BLaER1 treated with 17β-estradiol and CSF1 and Interleukin-3, amounts not matched to agents 10 nM and 100 nM (cell line): ENCODE results near the gene PPP2R5A.
A peak's percentile ranks its signal among the peaks of the same experiment; 100 is the strongest.
"Not testable (repeated sequence)": the region's sequence is repeated elsewhere in the genome, so short reads cannot be mapped to it uniquely, and the experiment has no call there.

ENCODE experiments used
- H3K27ac ChIP-seq, 11 experiments: shearing (Covaris generic); formaldehyde crosslinking; 2 replicates each; pipeline ENCODE4 v1.8.1; 2022
- H3K27me3 ChIP-seq, 11 experiments: shearing (Covaris generic); formaldehyde crosslinking; 2 replicates each; pipeline ENCODE4 v1.8.1; 2022
- H3K36me3 ChIP-seq, 11 experiments: shearing (Covaris generic); formaldehyde crosslinking; 2 replicates each; pipeline ENCODE4 v1.8.1; 2022
- H3K4me1 ChIP-seq, 10 experiments: shearing (Covaris generic); formaldehyde crosslinking; 2 replicates each; pipeline ENCODE4 v1.8.1; 2022
- H3K4me2 ChIP-seq, 11 experiments: shearing (Covaris generic); formaldehyde crosslinking; 2 replicates each; pipeline ENCODE4 v1.8.1; 2022
- H3K4me3 ChIP-seq, 10 experiments: shearing (Covaris generic); formaldehyde crosslinking; 2 replicates each; pipeline ENCODE4 v1.8.1; 2022
- H3K9ac ChIP-seq, 11 experiments: shearing (Covaris generic); formaldehyde crosslinking; 2 replicates each; pipeline ENCODE4 v1.8.1; 2022
- H3K9me3 ChIP-seq, 11 experiments: shearing (Covaris generic); formaldehyde crosslinking; replicated peaks in 1 of 11; 2 replicates each; pipeline ENCODE4 v1.8.1; 2022
- H4K20me1 ChIP-seq, 11 experiments: shearing (Covaris generic); formaldehyde crosslinking; 2 replicates each; pipeline ENCODE4 v1.8.1; 2022
- Cebpa-rat ChIP-seq, 11 experiments: shearing (Covaris generic); IDR thresholded peaks; 2 replicates each; pipeline ENCODE4 v1.8.1; 2022

The PPP2R5A gene

DNA sequence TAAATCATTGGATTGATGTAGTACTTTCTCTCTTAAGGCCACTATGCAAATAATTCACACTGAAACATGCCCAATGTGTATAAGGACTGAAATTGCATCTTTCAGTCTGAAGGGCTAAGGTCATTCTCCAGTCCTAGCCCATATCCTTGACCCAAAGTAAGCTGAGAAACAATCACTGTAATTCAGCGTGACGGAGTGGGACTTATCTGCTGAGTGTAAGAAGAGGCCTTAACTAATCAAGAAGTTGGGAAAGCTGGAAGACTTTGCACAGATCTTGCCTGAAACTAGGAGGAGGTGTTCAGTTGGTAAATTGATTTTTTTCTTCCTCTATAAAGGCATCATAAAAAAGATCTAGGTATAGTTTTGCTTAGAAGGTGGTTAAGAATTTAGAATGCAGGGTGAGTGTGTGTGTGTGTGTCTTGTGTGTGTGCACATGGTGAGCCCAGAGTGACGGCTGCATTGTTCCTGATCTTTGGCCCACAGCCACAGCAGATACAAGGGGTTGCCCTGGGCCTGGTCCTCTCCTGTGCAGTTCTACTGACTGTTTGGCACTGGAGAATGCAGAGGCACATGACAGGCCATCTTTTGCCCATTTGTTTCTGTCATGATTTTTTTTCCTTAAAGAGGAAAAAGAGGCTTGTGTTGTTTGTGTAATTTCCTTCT, 13.3 kb upstream of the PPP2R5A start:
- no peaks in the 10 kb centered on the region for H3K9me3 ChIP-seq
- H3K4me3 ChIP-seq: no peak overlapping the region
- H3K4me1 ChIP-seq: peaks cover 0 to 9% (median 7%) of the 10 kb centered on the region in 10 experiments; a peak in 14 of 20 replicates
- no peak overlapping the region for H3K9ac ChIP-seq
- H3K36me3 ChIP-seq: no peaks in the 10 kb centered on the region
- no peak overlapping the region for H3K4me2 ChIP-seq
- H4K20me1 ChIP-seq: no peaks in the 10 kb centered on the region
- H3K27me3 ChIP-seq: no peaks in the 10 kb centered on the region
- H3K27ac ChIP-seq: no peak overlapping the region
- TF ChIP-seq Cebpa-rat (IDR thresholded peaks at IDR 0.05): no peak

DNA sequence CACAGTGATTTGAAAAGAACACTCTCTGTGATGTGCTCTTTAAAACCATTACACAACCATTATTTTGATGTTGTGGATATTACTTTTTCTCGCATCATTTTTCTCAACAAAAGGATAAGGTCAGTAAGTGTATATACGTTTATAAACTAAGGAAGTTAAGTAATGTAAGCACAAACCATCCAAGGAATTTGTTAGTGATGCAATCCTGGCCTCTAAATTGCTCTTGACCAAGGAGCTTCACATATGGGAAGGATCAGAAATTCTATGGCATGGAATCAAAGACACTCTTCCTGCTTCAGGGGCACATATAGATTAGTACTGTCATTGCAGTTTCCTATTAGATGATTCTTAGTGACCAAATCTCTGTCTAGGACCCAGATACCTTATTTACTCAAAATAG, 3.6 kb upstream of the PPP2R5A start:
- 0 out of 22 replicates have a peak, but pooled peaks cover 0 to 5% (median 0%) of the 10 kb centered on the region in 11 experiments for H3K9me3 ChIP-seq
- no peak overlapping the region for H3K4me2 ChIP-seq
- no peaks in the 10 kb centered on the region for H3K27me3 ChIP-seq
- H3K27ac ChIP-seq: no peak overlapping the region
- no peaks in the 10 kb centered on the region for H3K36me3 ChIP-seq
- H3K4me3 ChIP-seq: no peak overlapping the region
- TF ChIP-seq Cebpa-rat (IDR thresholded peaks at IDR 0.05): no peak
- no peak overlapping the region for H3K9ac ChIP-seq
- peaks cover 0 to 11% (median 8%) of the 10 kb centered on the region in 10 experiments; a peak in 17 of 20 replicates for H3K4me1 ChIP-seq
- peaks cover 0 to 7% (median 0%) of the 10 kb centered on the region in 11 experiments; a peak in 4 of 22 replicates for H4K20me1 ChIP-seq

DNA sequence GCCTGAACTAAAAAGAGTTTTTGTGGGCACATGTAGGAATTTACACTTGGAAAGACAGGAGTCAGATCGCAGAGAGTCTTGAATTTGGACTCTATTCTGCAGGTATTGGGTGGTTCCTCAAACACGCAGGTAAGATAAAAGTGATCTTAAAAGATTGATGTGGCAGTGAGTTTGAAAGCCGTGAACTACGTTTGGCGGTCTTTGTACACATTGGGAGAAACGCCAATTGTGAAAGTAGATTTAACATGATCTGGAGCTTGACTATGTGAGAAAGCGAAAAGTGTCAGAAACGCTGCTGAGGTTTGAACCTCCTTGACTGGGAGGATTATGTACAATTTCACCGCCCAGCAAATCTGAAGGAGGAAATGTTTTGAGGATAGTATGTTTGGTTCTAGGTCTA, 1.5 kb upstream of the PPP2R5A start:
- H3K27ac ChIP-seq: no peak overlapping the region
- no peak overlapping the region for H3K9ac ChIP-seq
- H3K9me3 ChIP-seq: 0 out of 22 replicates have a peak, but pooled peaks cover 0 to 5% (median 0%) of the 10 kb centered on the region in 11 experiments
- peaks cover 9 to 27% (median 20%) of the 10 kb centered on the region in 11 experiments; a peak in 19 of 22 replicates for H4K20me1 ChIP-seq
- H3K4me3 ChIP-seq: peak overlapping the region in 4 of 10 experiments; percentile 83 to 87 (median 84); a peak in 6 of 20 replicates
- peak overlapping the region; percentile 82 to 97 (median 94); a peak in 21 of 22 replicates for H3K4me2 ChIP-seq
- no peak for TF ChIP-seq Cebpa-rat (IDR thresholded peaks at IDR 0.05)
- H3K36me3 ChIP-seq: peaks cover 0 to 4% (median 0%) of the 10 kb centered on the region in 11 experiments; a peak in 3 of 22 replicates
- no peaks in the 10 kb centered on the region for H3K27me3 ChIP-seq
- H3K4me1 ChIP-seq: peaks cover 11 to 24% (median 20%) of the 10 kb centered on the region in 10 experiments

DNA sequence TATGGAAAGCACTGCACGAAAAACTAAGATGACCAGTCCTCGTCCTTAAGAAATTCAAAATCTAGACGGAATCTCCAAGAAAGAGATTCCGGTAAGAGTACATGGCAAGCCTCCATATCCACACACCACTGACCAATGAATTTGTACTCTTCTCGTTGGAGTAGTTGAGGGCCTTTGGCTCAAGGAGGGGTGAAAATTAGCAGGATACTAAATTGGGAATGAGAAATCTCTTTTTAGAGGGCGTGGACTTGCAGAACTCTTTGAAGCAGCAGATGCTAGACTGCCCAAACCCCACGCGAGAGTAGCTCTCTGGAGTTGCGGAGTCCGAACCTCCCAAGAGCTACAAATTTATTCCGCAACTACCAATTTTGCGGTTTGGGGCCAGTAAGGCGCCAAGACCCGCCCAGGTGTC, 872 bp upstream of the PPP2R5A start:
- Histone ChIP-seq H3K27ac (peak overlapping the region; percentile 57 to 81 (median 76); a peak in 21 of 22 replicates), H4K20me1 (peaks cover 15 to 33% (median 26%) of the 10 kb centered on the region in 11 experiments; a peak in 19 of 22 replicates), H3K4me3 (peak overlapping the region; percentile 69 to 96 (median 84)), H3K4me2 (peak overlapping the region; percentile 82 to 97 (median 94)), H3K9me3 (0 out of 22 replicates have a peak, but pooled peaks cover 0 to 5% (median 0%) of the 10 kb centered on the region in 11 experiments), H3K9ac (peak overlapping the region; percentile 74 to 98 (median 82)), H3K27me3 (no peaks in the 10 kb centered on the region), H3K36me3 (peaks cover 0 to 8% (median 0%) of the 10 kb centered on the region in 11 experiments; a peak in 4 of 22 replicates), H3K4me1 (peaks cover 17 to 30% (median 25%) of the 10 kb centered on the region in 10 experiments)
- TF ChIP-seq Cebpa-rat (IDR thresholded peaks at IDR 0.05): no peak

DNA sequence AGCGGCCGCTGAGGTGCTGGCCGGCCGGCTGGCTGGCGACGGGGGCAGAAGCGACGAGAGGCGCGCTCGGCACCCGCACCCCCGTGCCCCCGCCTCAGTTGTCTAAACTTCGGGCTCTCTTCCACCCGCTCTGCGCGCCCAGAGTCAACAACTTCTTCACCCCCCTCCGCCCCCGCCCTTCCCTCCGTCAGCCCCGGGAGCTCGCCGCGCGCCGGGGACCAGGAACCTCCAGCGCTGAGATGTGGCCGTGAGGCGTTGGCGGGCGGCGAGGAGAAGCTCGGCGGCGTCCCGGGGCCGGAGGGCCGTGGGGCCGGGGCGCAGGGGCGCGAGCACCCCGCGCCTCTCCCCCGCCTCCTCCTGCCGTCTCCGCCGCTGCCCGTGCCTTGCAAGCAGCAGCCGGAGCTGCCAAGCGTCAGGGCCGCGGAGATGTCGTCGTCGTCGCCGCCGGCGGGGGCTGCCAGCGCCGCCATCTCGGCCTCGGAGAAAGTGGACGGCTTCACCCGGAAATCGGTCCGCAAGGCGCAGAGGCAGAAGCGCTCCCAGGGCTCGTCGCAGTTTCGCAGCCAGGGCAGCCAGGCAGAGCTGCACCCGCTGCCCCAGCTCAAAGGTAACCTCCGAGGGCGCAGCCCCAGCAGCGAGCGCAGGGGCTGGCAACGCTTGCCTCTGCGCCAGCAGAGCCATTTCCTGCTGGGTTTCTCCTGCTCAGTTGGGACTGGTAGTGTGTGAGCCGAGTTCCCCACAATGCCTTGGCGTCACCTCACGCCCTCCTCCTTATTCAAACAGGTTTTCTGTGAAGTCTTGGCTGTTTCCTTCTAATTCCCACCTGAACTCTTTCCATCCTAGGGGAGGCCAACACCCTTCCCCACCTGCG, 710 bp downstream of the PPP2R5A start:
- H3K27me3 ChIP-seq: no peaks in the 10 kb centered on the region

DNA sequence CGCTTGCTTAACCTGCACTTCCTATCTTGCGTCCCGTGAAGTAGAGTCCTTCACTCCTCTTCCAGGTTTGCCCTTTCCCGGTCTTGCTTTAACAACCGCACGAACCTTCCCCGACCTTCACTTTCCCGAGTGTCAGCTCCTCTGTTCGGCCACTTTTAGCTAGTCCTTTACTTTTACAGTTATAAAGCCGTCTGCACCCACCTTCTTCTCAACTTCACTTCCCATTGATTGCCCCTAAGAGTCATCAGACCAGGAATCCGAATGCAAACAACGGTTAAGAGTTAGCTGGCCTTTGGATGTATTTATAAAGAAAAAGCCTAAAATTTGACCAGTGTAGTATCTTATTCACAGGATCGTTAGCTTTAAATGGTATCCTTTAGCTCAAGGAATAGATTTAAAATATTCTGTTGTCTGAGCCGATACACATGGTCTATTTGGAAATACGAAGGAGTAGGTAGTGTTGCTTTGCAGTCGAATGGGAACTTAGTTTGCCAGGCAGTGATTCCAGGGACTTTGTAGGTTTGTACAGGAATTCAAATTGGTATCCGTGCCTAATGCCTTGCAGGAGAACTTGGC, 1.4 kb downstream of the PPP2R5A start:
- Histone ChIP-seq H3K27ac (peak overlapping the region; percentile 94 to 99 (median 95)), H3K9me3 (no peaks in the 10 kb centered on the region), H4K20me1 (peaks cover 27 to 54% (median 49%) of the 10 kb centered on the region in 11 experiments; a peak in 21 of 22 replicates), H3K36me3 (peaks cover 0 to 9% (median 0%) of the 10 kb centered on the region in 11 experiments; a peak in 5 of 22 replicates), H3K27me3 (no peaks in the 10 kb centered on the region), H3K4me2 (peak overlapping the region; percentile 81 to 98 (median 91)), H3K4me3 (peak overlapping the region; percentile 69 to 96 (median 86)), H3K9ac (peak overlapping the region; percentile 94 to 98 (median 97)), H3K4me1 (peaks cover 39 to 51% (median 46%) of the 10 kb centered on the region in 10 experiments)
- TF ChIP-seq Cebpa-rat (IDR thresholded peaks at IDR 0.05): no peak

More for the DNA sequence above, 710 bp downstream of the PPP2R5A start:
- Histone ChIP-seq H3K4me2 (peak overlapping the region; percentile 81 to 98 (median 91)), H3K4me1 (peaks cover 32 to 43% (median 39%) of the 10 kb centered on the region in 10 experiments), H4K20me1 (peaks cover 21 to 47% (median 42%) of the 10 kb centered on the region in 11 experiments; a peak in 21 of 22 replicates), H3K9ac (peak overlapping the region; percentile 94 to 98 (median 97)), H3K9me3 (no peaks in the 10 kb centered on the region), H3K4me3 (peak overlapping the region; percentile 69 to 96 (median 86)), H3K36me3 (peaks cover 0 to 9% (median 0%) of the 10 kb centered on the region in 11 experiments; a peak in 4 of 22 replicates), H3K27ac (peak overlapping the region; percentile 94 to 99 (median 95))
- no peak for TF ChIP-seq Cebpa-rat (IDR thresholded peaks at IDR 0.05)

DNA sequence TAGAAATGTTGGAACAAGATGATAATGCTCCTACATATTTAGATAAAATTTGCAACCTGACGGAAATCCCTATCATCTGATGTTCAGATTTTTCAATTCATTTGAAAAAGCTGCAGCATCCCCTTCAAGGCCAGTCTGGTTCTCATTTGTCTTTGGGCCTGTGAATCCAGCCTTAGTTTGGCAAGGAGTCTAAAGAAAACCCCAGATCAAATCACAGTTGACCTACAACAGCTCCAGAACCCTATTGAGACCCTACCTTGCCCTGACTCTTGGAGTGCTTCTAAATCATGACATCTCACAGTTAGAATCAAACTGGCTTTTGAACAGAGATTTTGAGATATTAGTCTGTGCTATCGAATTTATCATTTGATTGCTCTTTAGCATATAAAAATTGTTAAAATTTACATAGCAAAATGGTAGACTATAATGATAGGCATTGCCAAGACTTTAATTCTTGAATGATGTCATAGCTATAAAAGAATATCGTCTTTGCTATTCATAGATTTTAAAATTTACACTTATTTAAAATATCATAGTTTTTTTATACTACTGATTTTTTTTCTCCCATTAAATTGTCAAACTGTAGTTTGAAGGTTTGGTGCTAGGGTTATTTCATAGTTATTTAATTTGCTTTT, 2.2 kb downstream of the PPP2R5A start:
- no peak for TF ChIP-seq Cebpa-rat (IDR thresholded peaks at IDR 0.05)
- H3K27ac ChIP-seq: peak overlapping the region; percentile 9 to 99 (median 95); a peak in 19 of 22 replicates
- peaks cover 46 to 58% (median 53%) of the 10 kb centered on the region in 10 experiments for H3K4me1 ChIP-seq
- peak overlapping the region; percentile 81 to 98 (median 91) for H3K4me2 ChIP-seq
- H3K27me3 ChIP-seq: no peaks in the 10 kb centered on the region
- H3K4me3 ChIP-seq: peak overlapping the region; percentile 69 to 96 (median 86)
- peaks cover 34 to 62% (median 57%) of the 10 kb centered on the region in 11 experiments; a peak in 21 of 22 replicates for H4K20me1 ChIP-seq
- H3K36me3 ChIP-seq: peaks cover 0 to 9% (median 0%) of the 10 kb centered on the region in 11 experiments; a peak in 5 of 22 replicates
- H3K9me3 ChIP-seq: no peaks in the 10 kb centered on the region
- H3K9ac ChIP-seq: peak overlapping the region; percentile 94 to 98 (median 97)

DNA sequence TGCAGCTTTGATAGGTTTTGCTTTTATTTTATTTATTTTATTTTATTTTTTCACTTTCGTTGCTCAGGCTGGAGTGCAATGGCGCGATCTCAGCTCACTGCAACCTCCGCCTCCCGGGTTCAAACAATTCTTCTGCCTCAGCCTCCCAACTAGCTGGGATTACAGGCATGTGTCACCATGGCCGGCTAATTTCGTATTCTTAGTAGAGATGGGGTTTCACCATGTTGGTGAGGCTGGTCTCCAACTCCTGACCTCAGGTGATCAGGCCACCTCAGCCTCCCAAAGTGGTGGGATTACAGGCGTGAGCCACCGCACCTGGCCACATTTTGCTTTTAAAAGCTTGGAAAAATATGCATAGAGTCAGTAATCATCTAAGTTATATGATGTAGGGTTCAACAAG, 2.8 kb downstream of the PPP2R5A start:
- H3K27me3 ChIP-seq, H3K27ac ChIP-seq, H3K9me3 ChIP-seq, H3K36me3 ChIP-seq: not testable (repeated sequence)
- Histone ChIP-seq H3K4me3 (peak overlapping the region; percentile 69 to 96 (median 86); a peak in 18 of 20 replicates), H3K4me1 (peaks cover 52 to 63% (median 59%) of the 10 kb centered on the region in 10 experiments), H3K4me2 (peak overlapping the region; percentile 81 to 98 (median 91)), H3K9ac (peak overlapping the region in 6 of 11 experiments; percentile 20 to 56 (median 38); a peak in 9 of 22 replicates), H4K20me1 (peaks cover 40 to 68% (median 63%) of the 10 kb centered on the region in 11 experiments; a peak in 21 of 22 replicates)
